GM03348 (cell line): ENCODE data around the gene MIEF2.
A peak's percentile ranks its signal among the peaks of the same experiment; 100 is the strongest.

Experiments
- DNase-seq: peaks from one replicate; pipeline ENCODE4 v3.0.0; 2012; ENCODE audit warnings: low spot score

The MIEF2 gene

GRCh38 chr17:18256776-18257175, 3.7 kb upstream of the MIEF2 start:
- no peak for DNase-seq

DNA sequence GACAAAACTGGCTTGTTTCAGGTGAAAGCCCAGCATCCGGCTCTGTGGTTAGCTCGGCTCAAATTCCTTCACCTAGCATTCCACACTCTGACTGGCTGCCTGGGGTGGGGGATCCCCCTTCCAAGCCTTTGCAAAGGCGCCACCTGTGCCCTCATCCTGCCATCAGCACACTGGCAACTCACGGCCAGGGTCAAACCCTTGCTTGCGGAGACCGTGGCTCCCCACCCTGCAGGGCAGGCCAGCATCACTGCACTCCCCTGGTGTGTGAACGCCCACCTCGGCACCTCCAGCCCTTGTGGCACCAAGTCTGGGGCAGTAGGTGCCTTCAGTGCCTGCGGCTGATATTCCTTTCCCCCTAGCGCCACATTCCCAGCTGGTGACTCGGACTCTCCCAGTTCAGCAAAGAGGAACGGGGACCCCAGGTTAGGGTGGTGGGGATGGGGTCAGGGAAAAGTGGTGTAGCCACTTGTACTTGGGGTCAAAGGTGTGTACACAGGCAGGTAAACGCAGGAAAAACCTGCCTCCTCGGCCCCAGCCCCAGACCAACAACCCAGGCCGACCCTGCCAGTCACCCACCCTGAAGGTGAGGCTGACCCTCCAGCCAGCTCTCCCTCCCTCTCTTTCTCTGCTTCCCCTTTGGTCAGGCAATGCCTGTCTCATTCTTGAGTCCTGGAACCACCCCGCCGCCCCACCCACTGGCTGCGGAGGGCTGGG, 3.0 kb upstream of the MIEF2 start:
- DNase-seq, result peak; percentile 81

DNA sequence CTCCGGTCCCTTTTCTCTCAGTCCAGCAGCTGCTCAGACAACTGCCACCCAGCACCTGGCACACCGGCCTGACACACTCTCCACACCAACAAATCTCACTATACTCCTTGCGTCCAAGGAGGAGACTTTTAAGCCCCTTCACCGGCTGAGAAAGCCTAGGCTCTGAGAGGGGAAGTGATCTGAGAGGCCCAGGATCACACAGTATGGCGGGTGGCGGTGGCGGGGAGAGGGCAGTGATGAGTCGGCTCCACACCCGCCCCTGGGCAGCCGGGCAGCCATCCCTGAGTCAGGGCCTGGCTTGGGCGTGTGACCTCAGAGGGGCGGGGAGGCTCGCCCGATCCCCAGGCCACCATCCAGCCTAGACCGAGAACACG, 2.5 kb upstream of the MIEF2 start:
- DNase-seq, result peak; percentile 95

DNA sequence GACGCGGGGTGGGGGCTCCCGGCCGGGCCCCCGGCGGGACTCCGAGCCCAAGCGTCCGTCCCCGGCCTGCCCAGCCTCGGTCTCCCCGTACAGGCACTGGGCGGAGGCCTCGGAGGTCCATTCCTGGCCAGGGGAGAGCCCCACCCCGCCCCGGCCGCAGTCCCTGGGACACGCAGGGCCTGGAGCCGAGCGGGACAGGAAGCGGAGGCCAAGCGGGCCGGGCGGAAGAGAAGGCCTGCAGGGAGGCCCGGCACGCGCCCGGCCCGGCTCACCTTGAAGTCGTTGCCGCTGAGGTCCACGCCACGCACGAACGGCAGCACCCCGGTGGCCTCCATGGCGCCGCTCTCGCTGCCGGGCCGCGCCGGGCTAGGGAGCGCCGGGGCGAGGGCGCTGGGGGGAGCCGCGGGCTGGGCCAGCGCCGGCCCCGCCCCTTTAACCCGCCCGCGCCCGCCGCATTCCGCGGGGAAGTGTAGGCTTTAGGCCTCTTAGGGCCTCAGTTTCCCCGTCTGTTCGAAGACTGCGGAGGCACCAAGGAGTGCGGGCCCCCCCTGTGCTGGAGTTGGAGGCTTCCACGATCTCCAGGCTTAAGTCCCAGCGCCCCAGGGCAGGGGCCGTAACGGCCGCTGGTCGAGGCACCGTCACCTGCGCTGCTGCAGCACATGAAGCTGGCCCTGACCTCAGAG, 2.0 kb upstream of the MIEF2 start, which contains the start of gene FLII:
Gene FLII (minus strand): TSS at position 383 of the 683 bp plus-strand sequence. CDS start 48 bp downstream, at position 335.
- DNase-seq, result peak; percentile 93

DNA sequence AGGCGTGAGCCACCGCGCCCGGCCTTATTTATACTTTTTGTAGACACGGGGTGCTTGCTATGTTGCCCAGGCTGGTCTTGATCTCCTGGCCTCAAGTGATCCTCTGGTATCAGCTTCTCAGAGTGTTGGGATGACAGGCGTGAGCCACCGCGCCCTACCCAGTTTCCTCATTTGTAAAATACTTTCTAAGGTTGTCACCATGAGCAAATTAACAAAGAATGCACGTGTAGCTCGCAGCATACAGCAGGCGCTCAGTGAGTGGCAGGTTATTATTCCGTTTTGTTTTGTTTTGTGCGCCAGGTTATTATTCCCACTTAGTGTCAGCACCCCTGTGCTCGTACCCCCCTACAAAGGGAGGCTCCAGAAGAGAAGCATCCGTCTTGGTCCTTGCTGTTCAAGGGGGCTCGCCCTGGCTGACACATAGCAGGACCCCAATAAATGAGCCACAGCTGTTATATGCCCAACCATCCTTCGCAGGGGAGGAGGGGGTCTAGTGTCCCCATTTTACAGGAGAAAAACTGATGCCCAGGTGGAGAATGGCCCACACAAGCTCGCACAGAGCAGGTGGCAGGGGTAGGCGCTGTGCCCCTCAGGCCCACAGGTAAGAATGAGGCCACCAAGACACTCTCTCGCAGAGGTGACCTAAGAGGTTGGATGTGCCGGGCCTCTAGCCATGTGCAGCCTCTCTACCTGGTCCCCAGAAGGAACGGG, 686 bp upstream of the MIEF2 start:
- DNase-seq, result no peak

DNA sequence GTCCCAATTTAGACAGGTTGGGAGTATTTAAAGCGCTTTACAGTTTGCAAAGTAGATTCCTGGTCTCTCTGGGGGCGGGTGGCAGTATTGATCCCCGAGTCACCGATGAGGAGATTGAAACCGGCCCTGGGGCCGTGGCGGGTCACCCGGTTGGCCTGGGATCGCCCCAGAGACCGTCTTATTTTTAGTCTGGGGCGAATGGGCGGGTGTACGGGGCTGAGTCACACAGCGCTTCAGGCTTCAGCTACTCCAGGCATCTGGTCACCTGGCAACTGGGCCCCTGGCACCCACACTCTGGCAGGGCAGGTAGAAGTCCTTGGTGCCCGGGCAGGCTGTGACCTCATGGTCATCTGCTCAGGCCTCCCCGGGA, 669 bp downstream of the MIEF2 start:
- peak; percentile 82 for DNase-seq

- no peak for DNase-seq
Observed at GRCh38 chr17:18261659-18262058, 1.2 kb downstream of the MIEF2 start.

- no peak for DNase-seq
Observed at GRCh38 chr17:18262111-18262510, 1.6 kb downstream of the MIEF2 start.

- no peak for DNase-seq
Observed at GRCh38 chr17:18262641-18263040, 2.2 kb downstream of the MIEF2 start.

GRCh38 chr17:18263885-18264682, 3.6 kb downstream of the MIEF2 start:
- DNase-seq, result no peak

DNA sequence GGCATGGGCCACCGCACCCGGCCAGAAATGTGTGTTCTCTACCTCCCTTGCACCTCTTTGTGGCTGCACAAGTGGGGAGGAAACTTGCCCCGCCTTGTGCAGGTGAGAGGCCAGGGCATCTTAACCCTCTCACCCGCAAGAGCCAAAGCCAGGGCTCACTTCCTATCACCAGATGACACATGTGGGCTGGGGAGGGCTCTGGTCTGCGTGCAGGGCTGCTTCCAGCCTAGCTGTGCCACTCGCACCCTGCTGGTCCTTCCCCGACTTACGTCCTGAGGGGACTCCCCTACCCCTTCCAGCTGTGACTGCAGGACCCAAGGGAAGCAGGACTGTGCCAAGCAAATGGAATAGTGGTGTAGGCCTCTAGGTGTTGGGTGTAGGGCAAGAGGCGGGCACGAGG, 6.9 kb downstream of the MIEF2 start:
- no peak for DNase-seq

DNA sequence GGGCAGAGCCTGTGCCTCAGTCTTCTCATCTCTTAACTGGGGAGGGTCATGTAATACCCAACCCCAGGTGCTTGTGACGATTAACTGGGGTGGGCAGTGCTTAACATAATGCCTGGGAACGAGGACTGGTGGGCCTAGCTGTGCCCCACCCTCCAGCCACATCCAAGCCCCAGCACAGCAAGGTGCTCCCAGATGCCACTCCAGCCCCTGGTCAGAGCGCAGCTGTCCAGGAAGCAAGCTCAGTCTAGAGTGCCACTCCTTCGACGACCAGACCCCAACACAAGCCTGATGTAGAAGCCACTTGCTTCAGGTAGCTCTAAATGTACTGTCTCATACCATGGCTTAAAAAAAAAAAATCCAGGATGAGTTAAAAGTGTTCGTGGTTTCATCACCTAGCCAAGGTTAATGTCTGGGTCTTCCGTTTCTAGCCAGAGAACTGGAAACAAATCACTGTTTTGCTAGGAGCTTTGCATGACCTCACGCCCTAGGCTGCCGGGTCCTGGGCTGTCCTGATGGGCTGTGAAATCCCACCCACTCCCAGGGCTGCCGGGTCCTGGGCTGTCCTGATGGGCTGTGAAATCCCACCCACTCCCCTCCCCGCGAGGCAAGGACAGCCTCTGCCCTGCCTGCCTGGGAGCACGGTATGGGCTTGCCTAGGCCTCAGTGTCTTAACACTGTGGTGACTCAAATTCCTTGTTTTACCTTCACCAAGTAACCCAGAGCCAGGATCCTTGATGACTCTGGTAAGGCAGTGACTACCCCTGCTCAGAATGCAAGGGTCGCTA, 7.7 kb downstream of the MIEF2 start:
- no peak for DNase-seq

DNA sequence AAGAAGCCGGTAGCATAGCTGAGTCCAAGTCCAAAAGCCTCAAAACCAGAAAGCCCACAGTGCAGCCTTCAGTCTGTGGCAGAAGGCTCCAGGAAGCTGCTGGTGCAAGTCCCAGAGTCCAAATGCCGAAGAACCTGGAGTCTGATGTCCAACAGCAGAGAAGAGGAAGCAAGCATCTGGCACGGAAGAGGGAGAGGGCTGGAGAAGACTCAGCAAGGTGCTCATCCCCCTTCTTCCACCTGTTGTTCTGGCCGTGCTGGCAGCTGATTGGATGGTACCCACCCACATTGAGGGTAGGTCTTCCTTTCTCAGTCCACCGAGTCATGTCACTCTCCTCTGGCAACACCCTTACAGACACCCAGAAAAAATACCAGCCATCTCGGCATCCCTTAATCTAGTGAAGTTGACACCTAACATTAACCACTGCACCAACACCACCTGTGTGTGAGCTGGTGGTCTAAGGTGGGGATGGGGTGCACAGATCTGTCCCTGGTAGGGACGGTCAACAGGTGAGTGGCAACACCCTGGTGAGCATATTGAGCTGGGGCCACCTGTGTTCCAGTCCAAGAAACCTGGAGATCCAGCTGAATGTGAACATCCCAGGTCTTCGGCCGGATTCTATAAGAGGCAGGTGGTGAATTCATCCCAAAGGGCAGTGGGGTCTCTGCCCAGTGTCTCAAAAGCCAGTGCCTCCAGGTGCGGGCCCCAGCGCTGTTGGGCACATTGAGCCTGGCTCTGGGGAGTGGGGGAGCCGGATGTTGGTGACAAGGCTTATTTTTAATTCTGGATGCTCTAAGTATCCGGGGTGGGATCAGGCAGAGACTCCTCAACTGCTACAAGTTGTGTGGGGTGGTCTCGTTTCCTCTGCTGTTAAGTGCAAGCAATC, 9.8 kb downstream of the MIEF2 start:
- DNase-seq, result no peak

DNA sequence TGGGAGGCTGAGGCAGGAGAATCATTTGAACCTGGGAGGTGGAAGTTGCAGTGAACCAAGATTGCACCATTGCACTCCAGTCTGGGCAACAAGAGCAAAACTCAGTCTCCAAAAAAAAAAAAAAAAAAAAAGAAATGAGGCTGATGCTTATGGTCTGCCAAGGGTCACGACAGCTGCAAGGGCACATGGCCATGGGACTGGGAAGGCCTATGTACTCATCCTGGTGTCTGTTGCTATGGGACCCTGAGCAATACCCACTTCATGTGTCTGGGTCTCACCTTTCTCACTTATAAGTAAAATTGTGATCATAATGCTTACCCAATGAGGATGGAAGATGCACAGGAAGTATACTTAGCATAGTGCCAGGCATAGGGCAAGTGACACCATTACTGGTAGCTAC, 16.6 kb downstream of the MIEF2 start:
- DNase-seq, result no peak

- DNase-seq, result no peak
Observed at GRCh38 chr17:18278867-18279266, 18.4 kb downstream of the MIEF2 start.

- no peak for DNase-seq
Observed at GRCh38 chr17:18280249-18280648, 19.8 kb downstream of the MIEF2 start.

DNA sequence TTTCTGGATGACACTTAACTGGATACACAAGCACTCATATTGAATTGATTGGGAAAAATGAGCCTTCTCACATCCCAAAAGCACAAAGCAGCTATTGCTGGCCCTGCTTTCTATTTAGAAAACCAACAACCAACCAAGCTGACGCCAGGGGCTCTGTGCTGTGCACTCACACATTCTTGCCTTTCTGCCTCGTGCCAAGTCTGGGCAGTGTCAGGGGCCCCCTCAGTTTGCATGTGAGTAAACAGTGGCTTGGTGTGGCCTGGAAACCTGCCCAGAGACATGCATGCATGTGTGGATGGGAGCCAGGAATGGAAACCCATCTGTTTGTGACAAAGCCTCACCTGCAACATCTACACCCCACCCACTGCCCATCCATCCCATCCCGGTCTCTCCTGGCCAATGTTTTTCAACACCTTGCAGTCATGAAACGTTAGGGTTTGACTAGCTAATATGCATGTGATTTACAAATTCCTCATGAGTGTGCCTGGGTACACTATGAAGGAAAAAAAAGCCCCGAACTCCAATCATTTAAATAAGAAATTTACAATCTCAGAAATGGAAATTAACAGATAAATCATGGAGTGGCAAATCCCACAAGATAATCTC, 20.4 kb downstream of the MIEF2 start:
- DNase-seq, result no peak

- DNase-seq, result no peak
Observed at GRCh38 chr17:18281788-18282187, 21.3 kb downstream of the MIEF2 start.

DNA sequence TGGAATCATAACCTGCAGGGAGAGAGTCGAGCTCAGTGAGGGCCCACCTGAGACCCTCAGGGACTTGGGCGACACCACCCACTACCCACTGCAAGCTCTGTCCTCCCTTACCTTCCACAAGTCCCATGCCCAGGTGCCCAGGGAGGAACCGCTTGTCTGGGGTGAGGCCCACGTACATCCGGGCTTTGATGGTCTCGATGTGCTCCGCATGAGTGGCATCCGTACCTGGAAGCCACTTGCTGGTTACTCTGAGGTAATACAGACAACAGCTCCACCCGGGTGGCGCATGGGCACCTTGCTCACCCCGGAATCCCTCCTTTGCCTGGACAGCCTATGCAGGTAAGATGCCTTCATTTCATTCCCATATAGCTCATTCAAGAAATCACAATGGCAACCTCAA, 24.8 kb downstream of the MIEF2 start:
- DNase-seq, result no peak
